ENCODE data around the gene IL36G.
"Not testable (repeated sequence)": the region's sequence is repeated elsewhere in the genome, so short reads cannot be mapped to it uniquely, and the experiment has no call there.

IL36G gene

DNA sequence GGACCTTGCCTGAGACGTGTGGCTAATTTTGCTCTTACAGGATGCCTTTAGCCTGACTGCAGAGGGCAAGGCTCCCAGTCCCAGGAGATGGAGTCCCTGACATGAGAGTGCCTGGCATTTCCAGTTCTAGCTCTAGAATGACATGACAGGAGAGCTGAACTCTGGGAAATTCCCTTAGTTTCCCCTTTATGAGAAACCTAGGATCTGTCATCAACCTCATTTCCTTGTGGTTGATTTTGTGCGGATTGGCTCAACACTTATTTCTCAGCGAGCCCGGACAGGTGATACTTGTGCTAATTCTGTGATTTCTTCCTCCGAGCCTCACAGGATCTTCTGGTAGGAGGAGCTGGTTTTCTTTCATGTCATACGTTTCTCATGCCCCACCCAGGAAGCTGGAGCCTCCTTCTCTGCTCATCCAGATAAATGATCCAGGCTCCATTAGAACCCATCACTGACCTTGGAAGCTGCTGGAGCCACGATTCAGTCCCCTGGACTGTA lies at the start of gene IL36G:
TSS of gene IL36G (plus strand) at position 448 of the 498 bp plus-strand sequence. CDS start 633 bp downstream, outside the sequence.
- no peak for ATAC-seq
- no peak for DNase-seq

DNA sequence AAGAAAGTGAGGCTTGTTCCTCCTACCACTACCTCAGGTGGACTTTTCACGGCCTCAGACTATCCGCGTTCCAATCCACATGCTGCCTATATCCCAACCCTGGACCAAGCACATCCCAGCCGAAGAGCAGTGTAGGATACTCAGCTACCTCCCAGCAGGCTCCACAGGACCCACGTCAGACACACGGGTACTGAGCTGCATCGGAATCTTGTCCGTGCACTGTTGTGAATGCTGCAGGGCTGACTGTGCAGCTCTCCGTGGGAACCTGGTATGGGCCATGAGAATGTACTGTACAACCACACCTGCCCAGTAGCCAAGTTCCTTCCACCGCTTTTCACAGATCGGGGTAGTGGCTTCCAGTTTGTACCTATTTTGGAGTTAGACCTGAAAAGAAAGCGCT lies 44.5 kb upstream of the IL36G start:
- DNase-seq (no peak), ATAC-seq (no peak)

DNA sequence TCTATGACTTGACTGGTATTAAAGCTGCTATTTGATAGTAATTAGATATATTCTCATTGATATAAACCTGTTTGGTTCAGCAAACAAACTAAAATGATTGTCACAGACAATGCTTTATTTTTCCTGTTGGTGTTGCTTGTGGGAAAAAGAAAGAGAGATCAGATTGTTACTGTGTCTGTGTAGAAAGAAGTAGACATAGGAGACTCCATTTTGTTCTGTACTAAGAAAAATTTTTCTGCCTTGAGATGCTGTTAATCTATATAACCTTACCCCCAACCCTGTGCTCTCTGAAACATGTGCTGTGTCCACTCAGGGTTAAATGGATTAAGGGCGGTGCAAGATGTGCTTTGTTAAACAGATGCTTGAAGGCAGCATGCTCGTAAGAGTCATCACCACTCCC lies 43.7 kb upstream of the IL36G start:
- DNase-seq, ATAC-seq: not testable (repeated sequence)

DNA sequence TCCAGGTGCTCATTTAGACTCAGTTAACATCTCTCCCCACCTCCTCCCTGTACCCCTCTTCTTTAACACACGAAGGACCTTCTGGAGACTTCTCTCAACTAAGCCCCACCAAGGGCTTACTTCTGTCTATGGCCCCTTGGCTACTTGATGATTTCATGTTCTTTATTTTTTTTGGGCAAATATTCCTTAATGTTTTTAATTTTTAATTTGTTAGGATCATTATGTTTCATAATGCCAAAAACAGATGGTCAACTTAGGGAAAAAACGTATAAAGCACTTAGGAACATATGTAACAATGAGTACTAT lies 40.9 kb upstream of the IL36G start:
- DNase-seq (no peak), ATAC-seq (no peak)

DNA sequence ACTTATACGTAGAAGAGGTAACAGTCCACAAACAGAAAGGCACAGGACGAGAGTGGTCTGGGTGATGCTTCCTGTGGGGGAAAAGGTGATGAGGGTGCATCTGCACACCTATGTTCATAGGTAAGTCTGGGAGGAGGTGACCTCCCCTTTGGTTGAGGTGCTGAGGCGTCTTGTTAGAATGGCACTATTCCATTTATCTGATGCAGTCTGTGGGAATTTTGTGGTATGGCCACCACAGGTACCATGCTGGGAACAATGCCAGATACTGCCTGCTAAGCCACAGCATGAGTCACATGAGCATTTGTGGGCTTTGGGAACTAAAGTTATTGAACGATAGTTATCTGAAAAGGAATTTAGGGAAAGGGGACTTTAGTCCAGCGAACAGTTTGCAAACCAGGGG lies 38.9 kb upstream of the IL36G start:
- DNase-seq (no peak), ATAC-seq (no peak)

DNA sequence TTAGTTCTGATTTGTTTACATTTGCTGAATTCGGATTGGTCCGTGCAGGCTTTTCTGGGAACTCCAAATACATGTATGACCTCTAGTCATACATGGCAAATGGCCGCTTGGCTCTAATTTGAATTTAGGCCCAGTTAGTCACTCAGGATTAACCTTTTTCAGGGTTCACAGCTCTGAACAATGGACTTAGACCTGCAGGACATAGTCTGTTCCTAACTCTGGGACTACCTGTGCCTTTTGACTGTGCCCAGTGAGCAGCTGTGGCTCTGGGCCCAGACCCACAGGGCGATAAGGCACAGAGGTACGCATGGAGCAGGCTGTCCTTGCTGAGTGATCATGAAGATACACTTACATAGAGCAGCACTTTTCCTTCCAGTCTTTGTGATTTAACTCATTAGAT lies 38.4 kb upstream of the IL36G start:
- ATAC-seq (no peak), DNase-seq (no peak)

DNA sequence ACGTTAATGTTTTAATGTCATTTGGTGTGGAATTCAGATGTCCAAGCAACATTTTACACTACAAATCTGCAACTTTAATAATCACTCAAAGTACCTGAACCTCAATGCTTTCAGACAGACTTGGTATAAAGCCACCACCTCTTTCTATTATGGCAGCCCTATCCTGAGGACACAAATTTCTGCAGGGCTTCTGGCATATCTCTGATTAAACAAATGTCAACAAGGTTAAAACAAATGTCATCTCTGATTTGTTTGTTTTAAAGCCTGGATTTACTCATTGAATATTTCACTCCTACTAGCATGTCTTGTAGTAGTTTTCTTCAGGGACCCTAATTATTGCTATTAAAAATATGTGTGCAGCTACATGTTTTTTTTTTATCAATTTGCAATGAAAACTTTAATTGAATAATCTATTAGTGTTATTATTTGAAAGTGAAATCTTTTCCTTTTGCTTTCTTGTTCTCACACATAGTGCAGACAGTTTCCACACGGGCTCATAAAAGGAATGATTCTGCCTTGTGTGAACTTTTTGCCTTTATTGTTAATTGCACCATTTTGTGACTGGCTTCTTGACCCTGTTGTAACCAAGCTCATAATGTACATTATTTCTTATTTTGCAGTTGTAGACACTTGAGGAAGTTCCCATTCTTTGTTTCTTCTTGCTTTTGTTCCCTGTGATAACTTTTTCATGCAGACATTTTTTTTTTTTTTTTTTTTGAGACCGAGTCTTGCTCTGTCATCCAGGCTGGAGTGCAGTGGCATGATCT lies 36.8 kb upstream of the IL36G start:
- DNase-seq (no peak), ATAC-seq (no peak)

DNA sequence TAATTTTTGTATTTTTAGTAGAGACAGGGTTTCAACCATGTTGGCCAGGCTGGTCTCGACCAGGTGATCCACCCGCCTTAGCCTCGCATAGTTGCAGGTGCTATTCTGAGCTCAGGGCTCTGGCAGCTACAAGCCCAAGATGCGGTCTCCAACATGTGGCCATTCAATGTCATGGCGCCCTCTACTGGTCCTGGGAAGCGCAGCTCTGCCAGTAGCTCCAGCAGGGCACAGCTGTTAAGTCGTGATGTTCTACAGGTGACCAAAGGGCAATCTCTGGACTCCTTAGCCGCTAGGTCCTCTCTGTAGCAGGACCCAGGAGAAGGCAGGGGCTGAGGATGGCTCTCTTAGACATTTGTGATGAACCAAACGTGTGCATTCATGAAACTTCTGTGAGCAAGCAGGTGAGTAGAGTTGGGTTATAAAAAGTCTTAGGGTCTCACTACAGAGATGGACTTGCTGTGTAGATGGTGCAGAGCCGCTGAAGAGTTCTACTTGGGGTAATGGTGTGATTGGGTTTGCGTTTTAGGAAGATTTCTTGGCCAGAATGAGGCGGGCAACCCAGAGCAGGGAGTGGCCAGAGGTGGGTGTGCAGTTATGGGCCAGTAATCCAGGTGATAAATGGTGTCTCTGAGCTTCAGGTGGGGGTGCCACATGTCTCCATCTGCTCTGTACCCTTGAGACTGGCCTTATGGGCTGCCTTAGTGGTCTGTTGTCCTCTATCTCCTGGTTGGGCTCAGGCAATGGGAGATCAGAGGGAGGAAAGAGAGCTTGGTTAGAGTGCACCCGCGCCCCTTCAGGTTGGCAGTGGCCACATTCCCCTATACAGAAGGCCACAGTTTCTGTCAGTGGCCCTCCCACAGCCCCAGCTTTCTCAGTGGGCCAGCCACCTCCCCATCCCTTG lies 35.8 kb upstream of the IL36G start:
- DNase-seq (peak; percentile 79), ATAC-seq (peak; percentile 87)

DNA sequence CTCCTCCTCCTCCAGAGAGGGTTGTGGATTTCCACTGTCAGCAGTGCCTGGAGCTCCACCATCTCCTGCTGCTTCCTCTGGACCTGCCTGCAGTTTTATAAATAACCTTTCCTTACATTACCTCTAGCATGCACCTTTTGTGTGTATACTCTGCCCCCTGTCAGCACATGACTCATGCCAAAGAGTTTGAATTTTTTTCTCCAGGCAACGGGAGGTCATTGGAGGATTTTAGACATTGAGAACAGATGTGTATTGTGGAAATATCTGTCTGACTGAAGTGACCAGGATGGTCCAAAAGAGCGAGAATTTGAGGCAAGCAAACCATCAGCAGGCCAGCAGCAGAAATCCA lies 35.2 kb upstream of the IL36G start:
- ATAC-seq (no peak), DNase-seq (no peak)

DNA sequence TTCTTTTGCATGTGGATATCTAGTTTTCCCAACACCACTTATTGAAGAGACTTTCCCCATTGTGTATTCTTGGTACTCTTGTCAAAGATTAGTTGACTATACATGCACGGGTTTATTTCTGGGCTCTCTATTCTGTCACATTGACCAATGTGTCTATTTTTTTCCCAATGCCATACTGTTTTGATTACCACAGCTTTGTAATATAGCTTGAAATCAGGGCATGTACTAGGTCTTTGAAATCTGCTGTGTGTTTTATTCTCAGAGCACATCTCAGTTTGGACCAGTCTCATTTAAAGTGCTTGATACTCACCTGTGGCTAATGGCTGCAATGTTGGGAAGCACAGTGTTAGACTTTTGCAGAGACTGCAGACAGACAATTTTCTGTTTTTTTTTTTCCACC lies 32.8 kb upstream of the IL36G start:
- ATAC-seq, result no peak

DNA sequence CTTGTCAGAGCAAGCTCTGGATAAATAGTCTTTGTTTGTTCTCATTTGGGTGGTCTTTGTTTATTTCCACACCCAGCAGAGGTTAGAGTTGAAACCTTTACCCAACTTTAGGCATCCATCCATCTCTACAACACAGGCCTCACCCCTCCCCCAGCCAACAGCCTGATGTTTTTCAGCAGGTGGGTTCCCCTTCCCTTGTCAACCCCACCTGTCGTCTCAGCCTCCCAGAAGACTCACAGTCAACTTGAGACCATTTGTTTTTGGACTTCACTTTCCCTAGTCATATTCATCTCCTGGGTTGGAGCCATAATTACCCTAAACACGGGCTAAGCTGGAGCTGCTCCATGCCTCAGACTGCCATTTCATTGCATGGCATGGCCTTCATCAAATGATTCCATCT lies 31.7 kb upstream of the IL36G start:
- no peak for ATAC-seq
- no peak for DNase-seq

More for the DNA sequence above, 32.8 kb upstream of the IL36G start:
- no peak for DNase-seq

DNA sequence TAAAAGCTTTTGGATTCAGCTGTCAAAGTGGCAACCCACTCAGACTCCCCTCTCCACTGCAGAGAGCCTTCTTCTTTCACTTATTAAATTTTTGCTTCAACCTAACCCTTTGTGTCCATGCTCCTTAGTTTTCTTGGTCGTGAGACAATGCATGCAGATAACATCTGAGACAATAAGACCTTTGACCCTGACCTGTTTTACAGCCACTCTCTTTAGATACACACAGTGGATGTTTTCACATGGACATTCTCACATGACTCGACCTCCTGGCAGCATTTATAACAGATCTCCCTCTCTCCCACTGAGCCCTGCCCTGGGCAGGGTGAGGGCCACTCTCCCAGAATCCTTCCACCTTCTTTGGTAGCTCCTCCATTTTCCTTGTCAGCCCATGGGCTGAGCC lies 30.4 kb upstream of the IL36G start:
- DNase-seq, result no peak
- ATAC-seq, result no peak

DNA sequence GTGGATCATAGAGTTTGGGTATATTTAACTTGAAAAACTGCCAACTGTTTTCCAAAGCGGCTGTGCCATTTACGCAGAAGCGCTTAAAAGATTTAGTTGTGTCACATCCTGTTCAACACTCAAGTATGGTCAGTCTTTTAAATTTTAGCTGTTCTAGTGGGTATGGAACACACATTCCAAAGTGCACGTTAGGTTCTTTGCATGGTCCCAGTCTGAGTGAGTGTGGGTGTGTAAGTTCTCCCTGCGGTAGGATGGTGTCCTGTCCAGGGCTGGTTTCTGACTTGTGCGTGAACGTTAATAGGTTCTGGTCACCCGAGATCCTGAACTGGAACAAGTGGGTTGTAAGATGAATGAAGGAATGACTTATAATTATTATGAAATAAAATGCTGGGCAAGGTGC lies 28.4 kb upstream of the IL36G start:
- DNase-seq (no peak), ATAC-seq (no peak)

DNA sequence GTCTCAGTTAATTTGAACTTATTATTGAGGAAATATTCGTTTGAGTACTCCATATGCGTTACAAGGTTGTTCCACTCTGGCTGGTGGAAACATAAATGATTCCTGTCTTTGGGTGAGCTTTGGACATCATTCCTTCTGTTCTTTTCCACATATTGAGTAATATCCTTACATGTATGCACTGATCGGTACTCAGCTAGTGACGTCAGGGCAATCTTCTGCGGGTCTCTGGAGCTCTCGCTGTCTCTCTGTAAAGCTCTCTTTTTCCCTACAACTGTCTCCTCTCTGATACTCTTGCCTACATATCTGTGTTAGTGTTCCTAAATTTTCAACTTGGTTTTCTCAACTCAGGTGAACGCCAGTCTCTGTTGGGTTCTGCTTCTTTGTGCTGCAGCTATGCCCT lies 23.4 kb upstream of the IL36G start:
- ATAC-seq (no peak), DNase-seq (no peak)

DNA sequence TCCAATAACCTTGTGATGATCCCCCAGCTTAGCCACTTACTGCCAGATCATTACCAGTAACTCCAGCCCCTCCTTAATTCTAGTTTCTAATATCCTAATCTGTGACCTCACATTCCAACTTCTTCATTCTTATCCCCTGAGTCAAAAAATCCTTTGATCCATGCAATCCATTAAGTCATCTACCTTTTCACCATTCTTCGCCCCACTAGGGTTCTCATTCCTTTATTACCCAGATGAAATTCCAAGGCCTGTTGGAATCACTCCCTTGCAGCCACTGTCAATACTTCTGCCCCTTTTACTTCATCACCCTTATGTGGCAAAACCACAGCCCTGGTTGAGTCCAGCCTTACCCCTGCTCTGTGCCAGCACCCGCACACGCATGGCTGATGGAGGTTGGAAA lies 20.3 kb upstream of the IL36G start:
- DNase-seq (no peak), ATAC-seq (no peak)

DNA sequence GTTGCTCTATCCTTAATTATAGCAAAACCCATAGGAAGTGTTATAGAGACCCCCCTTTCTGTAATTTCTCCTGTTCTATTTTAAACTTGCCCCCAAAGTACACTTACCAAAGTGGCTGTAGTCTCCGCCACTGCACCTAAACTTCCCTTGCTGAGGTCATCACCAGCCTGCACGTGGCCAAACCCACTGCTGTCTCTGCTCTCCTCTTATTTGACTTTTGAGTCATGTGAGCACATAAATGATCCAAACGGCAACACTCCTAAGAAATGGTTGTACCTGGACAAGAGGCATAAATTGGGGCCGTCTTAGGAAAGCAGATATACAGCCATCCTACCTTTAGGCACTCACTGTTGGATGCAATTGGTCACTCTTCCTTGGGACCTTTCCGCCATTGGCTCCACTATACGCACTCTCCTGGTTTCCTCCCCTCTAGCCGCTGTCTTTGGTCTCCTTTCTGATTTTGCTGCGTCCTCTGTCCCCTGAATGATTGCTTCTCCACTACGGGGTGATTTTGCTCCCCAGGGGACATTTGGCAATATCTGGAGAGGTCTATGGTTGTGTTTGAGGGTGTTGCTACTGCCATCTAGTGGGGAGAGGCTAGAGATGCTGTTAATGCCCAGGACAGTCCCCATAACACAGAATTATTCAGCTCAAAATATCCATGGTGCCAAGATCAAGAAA lies 19.2 kb upstream of the IL36G start:
- peak; percentile 75 for ATAC-seq
- peak; percentile 22 for DNase-seq

DNA sequence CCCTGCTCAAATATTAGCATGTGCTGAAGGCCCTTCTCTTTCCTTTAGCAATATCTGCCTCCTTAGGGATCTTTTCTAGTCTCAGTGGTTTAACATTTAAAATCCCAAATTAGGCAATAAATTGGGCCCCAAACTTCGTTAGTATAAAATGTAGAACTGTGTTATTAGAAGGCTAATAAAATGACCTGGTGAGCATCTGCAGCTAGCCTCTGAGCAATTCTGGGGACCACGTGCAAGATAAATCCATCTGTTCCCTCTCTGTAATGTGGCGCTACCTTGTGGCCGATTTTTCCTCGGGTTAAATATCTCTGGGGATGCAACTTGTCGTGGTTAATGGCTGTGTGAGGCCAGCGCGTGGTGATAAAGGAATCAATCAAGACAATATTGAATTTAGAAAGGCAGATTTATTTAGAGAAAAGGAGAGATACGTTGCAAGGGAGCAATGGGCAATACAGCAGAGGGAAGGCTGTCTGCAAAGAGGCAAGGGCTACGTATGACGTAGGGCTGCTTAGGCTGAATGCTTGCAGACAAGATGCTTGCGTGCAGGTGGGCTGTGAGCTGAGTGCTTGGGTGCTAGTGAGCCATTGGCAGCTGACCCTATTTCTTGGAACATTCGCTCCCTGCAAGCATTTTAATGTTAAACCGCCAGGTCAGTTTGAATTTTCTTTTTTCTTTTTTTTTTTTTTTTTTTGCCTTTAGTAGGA lies 18.5 kb upstream of the IL36G start:
- ATAC-seq (no peak), DNase-seq (no peak)

DNA sequence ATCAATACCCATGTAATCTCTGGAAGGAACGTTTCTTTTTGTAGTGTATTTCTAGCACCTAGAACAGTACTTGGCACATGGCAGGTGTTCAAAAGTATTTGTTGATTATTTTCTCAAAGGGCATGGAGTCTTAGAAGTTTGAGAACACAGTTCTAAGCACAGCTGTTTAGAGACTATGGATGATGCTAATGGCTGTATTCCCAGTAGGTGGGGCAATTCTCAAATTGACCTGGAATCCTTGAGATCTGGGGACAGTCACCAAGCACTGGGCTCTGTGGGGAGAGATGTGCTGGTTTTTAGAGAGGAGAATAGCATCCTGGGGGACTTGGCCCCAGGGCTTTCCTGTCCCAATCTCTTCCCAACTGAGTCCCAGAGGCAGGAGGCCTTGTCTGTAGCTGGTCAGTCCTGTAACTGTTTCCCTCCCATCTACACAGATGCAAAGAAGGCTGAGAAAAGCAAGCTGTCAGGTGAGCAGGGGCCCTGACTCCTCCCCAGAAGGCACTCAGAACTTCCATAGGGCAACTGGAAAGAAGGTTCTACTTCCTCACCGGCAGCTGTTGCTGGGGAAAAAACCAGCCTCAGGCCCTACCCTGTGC lies 17.5 kb upstream of the IL36G start:
- DNase-seq, result no peak
- ATAC-seq, result no peak

DNA sequence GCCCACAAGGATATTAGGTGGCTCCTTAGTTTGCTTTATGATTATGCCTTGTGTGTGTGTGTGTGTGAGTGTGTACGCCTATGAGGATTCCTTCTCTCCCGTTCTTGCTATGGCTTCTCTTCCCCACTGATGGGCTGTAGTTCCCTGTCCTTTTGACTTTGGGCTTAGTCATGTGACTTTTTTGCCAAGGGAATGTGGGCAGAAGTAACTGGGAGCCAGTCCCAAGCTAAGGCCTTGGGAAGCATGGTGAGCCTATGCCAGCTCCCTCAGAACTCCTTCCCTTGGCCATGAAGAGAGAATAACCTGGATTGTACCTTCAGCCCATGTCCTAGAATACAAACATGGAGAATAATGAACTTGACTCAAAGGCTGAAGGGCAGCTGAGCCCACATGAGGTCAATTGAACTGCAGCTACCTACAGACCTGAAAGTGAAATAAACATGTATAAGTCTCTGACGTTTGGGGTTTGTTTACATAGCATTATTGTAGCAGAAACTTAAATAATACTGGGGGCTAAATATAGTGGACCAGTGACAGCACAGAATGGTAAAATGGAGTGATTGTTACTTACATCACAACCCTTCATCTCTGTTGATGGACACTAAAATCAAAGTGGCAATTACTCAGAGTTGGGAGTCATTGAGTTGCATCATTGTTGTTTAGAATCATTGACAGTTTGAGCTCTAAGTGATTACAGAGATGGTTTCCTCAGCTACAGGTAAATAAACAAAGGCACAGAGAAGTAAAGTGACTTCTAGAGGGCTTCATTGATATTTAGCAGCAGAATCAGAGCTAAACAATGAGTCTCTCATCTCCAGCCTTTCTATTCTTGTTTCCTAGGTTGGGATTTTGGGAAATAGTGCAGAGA lies 15.3 kb upstream of the IL36G start:
- DNase-seq, result no peak
- ATAC-seq, result no peak

DNA sequence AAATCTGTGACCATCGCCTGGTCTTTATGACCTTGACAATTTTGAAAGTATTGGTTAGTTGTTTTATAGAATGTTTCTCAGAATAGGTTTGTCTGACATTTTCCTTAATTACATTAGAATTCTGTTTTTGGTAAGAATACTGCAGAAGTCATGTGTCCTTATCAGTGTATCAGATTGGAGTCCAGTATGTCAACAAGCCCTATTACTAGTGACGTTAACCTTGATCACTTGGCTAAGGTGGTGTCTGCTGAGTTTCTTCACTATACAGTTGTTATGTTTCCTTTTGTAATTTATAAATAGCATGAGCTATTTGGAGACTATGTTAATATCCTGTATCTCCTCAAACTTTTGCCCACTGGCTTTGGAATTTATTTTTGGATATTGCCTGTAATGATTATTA lies 10.8 kb upstream of the IL36G start:
- ATAC-seq, result no peak
- DNase-seq, result no peak
